ENCODE measurements around the gene MTNR1B. TPM values are rescaled to one million over a fixed set of nuclear protein-coding genes. Genes with fewer than 3 reads are reported as not detected.

MTNR1B gene
- total RNA-seq (not detected), polyA plus RNA-seq (ENCODE audit: insufficient read length in 6 of 6) (not detected)
- long read RNA-seq, donor 1: 0 reads
- long read RNA-seq, donor 2: 0 reads
- long read RNA-seq, donor 3: 0 reads
- long read RNA-seq, donor 4: 0 reads
- long read RNA-seq, donor 5: 0 reads
- long read RNA-seq, donor 6: 0 reads
- long read RNA-seq, donor 7: 0 reads
- long read RNA-seq, donor 8: 0 reads
- long read RNA-seq, donor 9: 0 reads
- long read RNA-seq, donor 10: 0 reads
- long read RNA-seq, donor 11: 0 reads
- long read RNA-seq, donor 12: 0 reads

DNA sequence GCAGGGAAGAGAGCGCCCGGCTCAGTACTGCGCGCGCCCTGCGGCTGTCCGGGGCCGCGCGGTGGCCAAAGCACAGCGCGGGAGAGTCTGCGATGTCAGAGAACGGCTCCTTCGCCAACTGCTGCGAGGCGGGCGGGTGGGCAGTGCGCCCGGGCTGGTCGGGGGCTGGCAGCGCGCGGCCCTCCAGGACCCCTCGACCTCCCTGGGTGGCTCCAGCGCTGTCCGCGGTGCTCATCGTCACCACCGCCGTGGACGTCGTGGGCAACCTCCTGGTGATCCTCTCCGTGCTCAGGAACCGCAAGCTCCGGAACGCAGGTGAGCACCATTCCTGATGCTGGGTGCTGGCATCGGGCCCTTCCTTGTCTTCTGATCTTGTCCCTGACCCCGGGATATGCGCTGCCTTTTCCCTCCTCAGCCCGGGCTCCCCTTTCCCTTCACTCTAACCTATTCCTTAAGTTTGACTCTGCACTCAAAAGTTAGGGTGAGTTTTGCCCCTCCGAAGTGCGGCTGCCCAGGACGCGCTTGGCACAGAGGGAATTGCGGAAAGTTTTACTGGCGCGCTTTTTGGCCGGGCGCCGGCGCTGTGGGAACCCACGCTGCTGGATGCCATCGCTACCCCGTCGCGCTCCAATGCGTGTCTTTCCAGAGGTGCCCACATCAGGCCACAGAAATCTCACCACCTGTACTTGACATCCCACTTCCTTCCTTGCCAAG is at the start of gene MTNR1B:
TSS of gene MTNR1B (plus strand) at position 18 of the 714 bp plus-strand sequence. CDS start at position 93, 75 bp downstream.
- no peak within 1 kb of the TSS for H3K27ac ChIP-seq
- ATAC-seq (no peak), DNase-seq (peak in 2 of 4 donors; percentile 6 to 60)
- no peak within 1 kb of the TSS for H3K4me3 ChIP-seq
- intact Hi-C loops (cut with DNase I): no loop called here
- peaks cover 21 to 40% of the 10 kb centered on the region in 2 donors for H3K27me3 ChIP-seq
- no peaks in the 10 kb centered on the region for H3K9me3 ChIP-seq
- no peaks in the 10 kb centered on the region for H3K36me3 ChIP-seq
- TF ChIP-seq, protein P1, sequence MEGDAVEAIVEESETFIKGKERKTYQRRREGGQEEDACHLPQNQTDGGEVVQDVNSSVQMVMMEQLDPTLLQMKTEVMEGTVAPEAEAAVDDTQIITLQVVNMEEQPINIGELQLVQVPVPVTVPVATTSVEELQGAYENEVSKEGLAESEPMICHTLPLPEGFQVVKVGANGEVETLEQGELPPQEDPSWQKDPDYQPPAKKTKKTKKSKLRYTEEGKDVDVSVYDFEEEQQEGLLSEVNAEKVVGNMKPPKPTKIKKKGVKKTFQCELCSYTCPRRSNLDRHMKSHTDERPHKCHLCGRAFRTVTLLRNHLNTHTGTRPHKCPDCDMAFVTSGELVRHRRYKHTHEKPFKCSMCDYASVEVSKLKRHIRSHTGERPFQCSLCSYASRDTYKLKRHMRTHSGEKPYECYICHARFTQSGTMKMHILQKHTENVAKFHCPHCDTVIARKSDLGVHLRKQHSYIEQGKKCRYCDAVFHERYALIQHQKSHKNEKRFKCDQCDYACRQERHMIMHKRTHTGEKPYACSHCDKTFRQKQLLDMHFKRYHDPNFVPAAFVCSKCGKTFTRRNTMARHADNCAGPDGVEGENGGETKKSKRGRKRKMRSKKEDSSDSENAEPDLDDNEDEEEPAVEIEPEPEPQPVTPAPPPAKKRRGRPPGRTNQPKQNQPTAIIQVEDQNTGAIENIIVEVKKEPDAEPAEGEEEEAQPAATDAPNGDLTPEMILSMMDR (IDR thresholded peaks at IDR 0.05): no peak
- H3K4me1 ChIP-seq: no peaks in the 10 kb centered on the region

- no peak overlapping the region for H3K27ac ChIP-seq
- no peak for ATAC-seq
- H3K9me3 ChIP-seq: peaks cover 0 to 6% of the 10 kb centered on the region in 2 donors
- TF ChIP-seq, protein P1 (IDR thresholded peaks at IDR 0.05): no peak
- no peaks in the 10 kb centered on the region for H3K27me3 ChIP-seq
- peak in 1 of 4 donors; percentile 6 for DNase-seq
- H3K4me1 ChIP-seq: no peaks in the 10 kb centered on the region
- no peaks in the 10 kb centered on the region for H3K36me3 ChIP-seq
- intact Hi-C loops (cut with DNase I): no loop called here
- H3K4me3 ChIP-seq: no peak overlapping the region
These were observed 49.1 kb upstream of the MTNR1B start for GRCh38 chr11:92920331-92920730.

- Histone ChIP-seq H3K27me3 (no peaks in the 10 kb centered on the region), H3K4me3 (no peak overlapping the region), H3K9me3 (peaks cover 0 to 11% of the 10 kb centered on the region in 2 donors), H3K4me1 (no peaks in the 10 kb centered on the region), H3K36me3 (no peaks in the 10 kb centered on the region), H3K27ac (no peak overlapping the region)
- ATAC-seq (no peak), DNase-seq (no peak)
- intact Hi-C loops (cut with DNase I): no loop called here
- TF ChIP-seq, protein P1 (IDR thresholded peaks at IDR 0.05): no peak
These were observed 46.7 kb upstream of the MTNR1B start for GRCh38 chr11:92922731-92923130.

- Histone ChIP-seq H3K27me3 (no peaks in the 10 kb centered on the region), H3K4me3 (no peak overlapping the region), H3K36me3 (no peaks in the 10 kb centered on the region), H3K27ac (no peak overlapping the region), H3K4me1 (no peaks in the 10 kb centered on the region), H3K9me3 (peaks cover 0 to 11% of the 10 kb centered on the region in 2 donors)
- TF ChIP-seq, protein P1 (IDR thresholded peaks at IDR 0.05): no peak
- intact Hi-C loops (cut with DNase I): no loop called here
- DNase-seq: no peak
- no peak for ATAC-seq
These were observed 40.2 kb upstream of the MTNR1B start for GRCh38 chr11:92929246-92929645.

- intact Hi-C loops (cut with DNase I): no loop called here
These were observed 39.8 kb upstream of the MTNR1B start for GRCh38 chr11:92929653-92930052.

More at GRCh38 chr11:92929653-92930052, 39.8 kb upstream of the MTNR1B start:
- no peak overlapping the region for H3K4me3 ChIP-seq
- H3K36me3 ChIP-seq: no peaks in the 10 kb centered on the region
- H3K27me3 ChIP-seq: no peaks in the 10 kb centered on the region
- no peak for DNase-seq
- no peak overlapping the region for H3K27ac ChIP-seq
- TF ChIP-seq, protein P1 (IDR thresholded peaks at IDR 0.05): no peak
- H3K4me1 ChIP-seq: no peaks in the 10 kb centered on the region
- ATAC-seq: no peak
- H3K9me3 ChIP-seq: peaks cover 0 to 11% of the 10 kb centered on the region in 2 donors

All from left lung (tissue), 14 donors.